Neural progenitor cell (in vitro differentiated cells): ENCODE measurements around the gene ARHGAP26. TPM values are rescaled to one million over a fixed set of nuclear protein-coding genes. Genes with fewer than 3 reads are reported as not detected.
A peak's percentile ranks its signal among the peaks of the same experiment; 100 is the strongest.

Source experiments
- DNase-seq: peaks from one replicate; pipeline ENCODE4 v3.0.0-alpha.2; 2016; ENCODE audit warnings: low spot score
- H2AFZ ChIP-seq: fragments of 200-600 bp; sonication (generic); replicated peaks from 2 replicates; pipeline ENCODE4 v1.6.1; 2016; ENCODE audit warnings: antibody characterized with exemption
- H3F3A ChIP-seq: fragments of 200-600 bp; sonication (generic); 2 replicates; pipeline ENCODE4 v1.6.1; 2016; ENCODE audit warnings: antibody characterized with exemption, low read depth
- H3K27ac ChIP-seq: fragments of 200-600 bp; sonication (generic); 2 replicates; pipeline ENCODE4 v1.5.1; 2016; ENCODE audit warnings: mild to moderate bottlenecking
- H3K27me3 ChIP-seq: fragments of 200-600 bp; sonication (generic); 2 replicates; pipeline ENCODE4 v1.6.1; 2016; ENCODE audit warnings: mild to moderate bottlenecking, moderate library complexity
- H3K36me3 ChIP-seq: fragments of 200-600 bp; sonication (generic); 2 replicates; pipeline ENCODE4 v1.5.1; 2016
- H3K4me1 ChIP-seq: fragments of 200-600 bp; sonication (generic); 2 replicates; pipeline ENCODE4 v1.6.1; 2016; ENCODE audit warnings: mixed run types
- H3K4me2 ChIP-seq: fragments of 200-600 bp; sonication (generic); 2 replicates; pipeline ENCODE4 v1.6.1; 2016
- H3K4me3 ChIP-seq: fragments of 200-600 bp; sonication (generic); 2 replicates; pipeline ENCODE4 v1.5.1; 2016
- H3K79me2 ChIP-seq: fragments of 200-600 bp; sonication (generic); 2 replicates; pipeline ENCODE4 v1.6.1; 2016; ENCODE audit warnings: low read depth
- H3K9ac ChIP-seq: fragments of 200-600 bp; sonication (generic); 2 replicates; pipeline ENCODE4 v1.6.1; 2016
- H3K9me3 ChIP-seq: fragments of 200-600 bp; sonication (generic); 2 replicates; pipeline ENCODE4 v1.5.1; 2016; ENCODE audit warnings: low read depth
- H4K20me1 ChIP-seq: fragments of 200-600 bp; sonication (generic); 2 replicates; pipeline ENCODE4 v1.6.1; 2016; ENCODE audit warnings: low read depth
- H3K27ac Mint-ChIP-seq: 3 replicates; pipeline ENCODE4 v1.8.0; 2021; ENCODE audit warnings: mixed read lengths
- H3K27me3 Mint-ChIP-seq: 2 replicates; pipeline ENCODE4 v1.8.0; 2022; ENCODE audit warnings: low read depth, mild to moderate bottlenecking, inconsistent platforms, moderate library complexity, mixed read lengths; ENCODE audit not compliant: insufficient read depth
- H3K36me3 Mint-ChIP-seq: 3 replicates; pipeline ENCODE4 v1.8.0; 2021; ENCODE audit warnings: mixed read lengths
- H3K4me1 Mint-ChIP-seq: 3 replicates; pipeline ENCODE4 v1.8.0; 2021; ENCODE audit warnings: mixed read lengths
- H3K4me3 Mint-ChIP-seq: 3 replicates; pipeline ENCODE4 v1.8.0; 2021; ENCODE audit warnings: mild to moderate bottlenecking, moderate library complexity, mixed read lengths
- H3K9me3 Mint-ChIP-seq: 3 replicates; pipeline ENCODE4 v1.8.0; 2020; ENCODE audit warnings: mixed read lengths
- EZH2 ChIP-seq: fragments of 200-600 bp; sonication (generic); IDR thresholded peaks from 2 replicates; pipeline ENCODE4 v1.6.1; 2017; ENCODE audit warnings: antibody characterized with exemption, mild to moderate bottlenecking, moderate library complexity
- EZH2phosphoT487 ChIP-seq: fragments of 200-600 bp; sonication (generic); IDR thresholded peaks from 2 replicates; pipeline ENCODE4 v1.6.1; 2017; ENCODE audit warnings: antibody characterized with exemption
- total RNA-seq: library from RNA; depleted of rRNA; stranded (reverse); fragments of >200 nt; gene quantifications from 2 replicates; pipeline ENCODE4 v1.2.3, GENCODE V29; 2015; ENCODE audit warnings: low replicate concordance
- TF ChIP-seq, protein P1 (sequence below): fragments of 200-600 bp; sonication (generic); IDR thresholded peaks from 2 replicates; pipeline ENCODE4 v1.5.1; 2017; ENCODE audit warnings: antibody characterized with exemption, mild to moderate bottlenecking

Gene ARHGAP26
- total RNA-seq, 1 donor from 2014 or later, result 7.0 TPM

DNA sequence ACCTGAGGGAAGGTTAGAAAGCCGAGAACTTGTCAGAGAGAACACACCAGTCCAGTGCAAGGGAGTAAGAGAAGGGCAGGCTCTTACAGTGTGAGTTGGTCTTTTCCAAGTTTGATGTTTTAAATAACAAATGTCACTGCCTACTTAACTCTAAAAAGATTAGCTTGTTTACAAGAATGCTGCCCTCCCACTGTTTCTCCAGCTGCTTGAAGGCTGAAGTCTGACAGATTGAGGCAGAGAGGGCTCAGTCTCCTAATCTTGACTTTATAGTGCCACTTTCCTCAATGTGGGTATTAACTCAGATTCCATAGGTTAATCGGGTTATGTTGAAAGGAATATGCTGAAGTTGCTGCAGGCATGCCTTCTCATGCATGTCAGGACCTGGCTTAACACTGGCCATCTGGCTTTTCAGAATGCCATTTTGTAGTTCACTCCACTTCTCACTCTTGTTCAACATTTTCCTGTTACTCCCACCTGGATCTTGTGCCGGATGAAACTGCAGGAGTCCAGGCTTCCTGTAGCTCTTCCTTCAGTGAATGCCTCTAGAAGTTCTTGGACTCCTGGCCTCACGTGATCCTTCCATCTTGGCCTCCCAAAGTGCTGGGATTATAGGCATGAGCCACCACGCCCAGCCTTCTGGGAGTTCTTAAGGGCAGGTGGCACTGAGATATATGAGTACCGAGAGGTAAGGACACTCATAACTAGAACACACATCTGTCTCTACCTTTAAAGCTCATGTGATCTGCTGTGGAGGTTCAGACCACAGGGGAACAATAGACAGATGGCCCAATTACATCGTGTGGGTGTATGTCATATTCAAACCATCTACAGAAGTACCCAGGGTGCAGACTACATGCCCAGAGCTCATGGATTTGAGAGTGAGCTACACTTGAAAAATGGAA is 249.7 kb downstream of the ARHGAP26 start:
- Histone ChIP-seq H2AFZ (no peak overlapping the region), H3K9me3 (no peaks in the 10 kb centered on the region), H3K27me3 (no peaks in the 10 kb centered on the region), H4K20me1 (no peaks in the 10 kb centered on the region), H3K4me2 (no peak overlapping the region), H3K36me3 (no peaks in the 10 kb centered on the region), H3F3A (no peaks in the 10 kb centered on the region), H3K4me1 (peaks cover 14% of the 10 kb centered on the region), H3K9ac (no peak overlapping the region), H3K79me2 (no peaks in the 10 kb centered on the region), H3K4me3 (no peak overlapping the region), H3K27ac (no peak overlapping the region)
- peaks cover 31% of the 10 kb centered on the region for H3K4me1 Mint-ChIP-seq
- H3K36me3 Mint-ChIP-seq, result peaks cover 2% of the 10 kb centered on the region
- H3K27ac Mint-ChIP-seq, result no peak overlapping the region
- TF ChIP-seq EZH2, result no peak
- TF ChIP-seq, protein P1, sequence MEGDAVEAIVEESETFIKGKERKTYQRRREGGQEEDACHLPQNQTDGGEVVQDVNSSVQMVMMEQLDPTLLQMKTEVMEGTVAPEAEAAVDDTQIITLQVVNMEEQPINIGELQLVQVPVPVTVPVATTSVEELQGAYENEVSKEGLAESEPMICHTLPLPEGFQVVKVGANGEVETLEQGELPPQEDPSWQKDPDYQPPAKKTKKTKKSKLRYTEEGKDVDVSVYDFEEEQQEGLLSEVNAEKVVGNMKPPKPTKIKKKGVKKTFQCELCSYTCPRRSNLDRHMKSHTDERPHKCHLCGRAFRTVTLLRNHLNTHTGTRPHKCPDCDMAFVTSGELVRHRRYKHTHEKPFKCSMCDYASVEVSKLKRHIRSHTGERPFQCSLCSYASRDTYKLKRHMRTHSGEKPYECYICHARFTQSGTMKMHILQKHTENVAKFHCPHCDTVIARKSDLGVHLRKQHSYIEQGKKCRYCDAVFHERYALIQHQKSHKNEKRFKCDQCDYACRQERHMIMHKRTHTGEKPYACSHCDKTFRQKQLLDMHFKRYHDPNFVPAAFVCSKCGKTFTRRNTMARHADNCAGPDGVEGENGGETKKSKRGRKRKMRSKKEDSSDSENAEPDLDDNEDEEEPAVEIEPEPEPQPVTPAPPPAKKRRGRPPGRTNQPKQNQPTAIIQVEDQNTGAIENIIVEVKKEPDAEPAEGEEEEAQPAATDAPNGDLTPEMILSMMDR, result no peak
- no peaks in the 10 kb centered on the region for H3K9me3 Mint-ChIP-seq
- DNase-seq, result peak; percentile 35
- no peak overlapping the region for H3K4me3 Mint-ChIP-seq
- peaks cover 2% of the 10 kb centered on the region for H3K27me3 Mint-ChIP-seq

DNA sequence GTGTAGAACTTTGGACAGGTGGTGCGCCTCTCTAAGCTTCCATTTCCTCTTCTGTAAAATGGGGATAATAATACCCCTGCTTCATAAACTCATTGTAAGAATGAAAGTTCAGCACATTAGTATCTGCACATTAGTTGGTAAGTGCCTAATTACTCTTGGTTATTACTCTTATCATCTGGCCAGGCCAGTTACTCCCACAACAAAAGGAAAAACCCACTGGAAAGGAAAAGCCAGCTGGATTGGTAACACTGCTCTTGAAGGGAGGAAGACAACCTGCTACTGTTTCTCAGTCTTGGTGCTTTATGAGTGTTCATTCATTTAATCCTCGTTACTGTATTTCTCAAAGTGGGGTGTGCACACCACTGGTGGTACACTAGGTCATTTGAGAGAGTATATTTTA is 251.4 kb downstream of the ARHGAP26 start:
- no peak overlapping the region for H3K27ac ChIP-seq
- no peak overlapping the region for H3K9ac ChIP-seq
- H3K9me3 ChIP-seq, result no peaks in the 10 kb centered on the region
- Mint-ChIP-seq H3K27ac (no peak overlapping the region), H3K9me3 (no peaks in the 10 kb centered on the region), H3K4me1 (peaks cover 45% of the 10 kb centered on the region), H3K4me3 (no peak overlapping the region), H3K27me3 (peaks cover 2% of the 10 kb centered on the region), H3K36me3 (no peaks in the 10 kb centered on the region)
- H3K4me1 ChIP-seq, result peaks cover 14% of the 10 kb centered on the region
- H3K36me3 ChIP-seq, result no peaks in the 10 kb centered on the region
- no peaks in the 10 kb centered on the region for H4K20me1 ChIP-seq
- H2AFZ ChIP-seq, result no peak overlapping the region
- no peak overlapping the region for H3K4me2 ChIP-seq
- no peaks in the 10 kb centered on the region for H3K27me3 ChIP-seq
- no peaks in the 10 kb centered on the region for H3K79me2 ChIP-seq
- no peaks in the 10 kb centered on the region for H3F3A ChIP-seq
- DNase-seq, result no peak
- H3K4me3 ChIP-seq, result no peak overlapping the region
- TF ChIP-seq EZH2phosphoT487, result no peak
- TF ChIP-seq, protein P1, result no peak
- no peak for TF ChIP-seq EZH2

DNA sequence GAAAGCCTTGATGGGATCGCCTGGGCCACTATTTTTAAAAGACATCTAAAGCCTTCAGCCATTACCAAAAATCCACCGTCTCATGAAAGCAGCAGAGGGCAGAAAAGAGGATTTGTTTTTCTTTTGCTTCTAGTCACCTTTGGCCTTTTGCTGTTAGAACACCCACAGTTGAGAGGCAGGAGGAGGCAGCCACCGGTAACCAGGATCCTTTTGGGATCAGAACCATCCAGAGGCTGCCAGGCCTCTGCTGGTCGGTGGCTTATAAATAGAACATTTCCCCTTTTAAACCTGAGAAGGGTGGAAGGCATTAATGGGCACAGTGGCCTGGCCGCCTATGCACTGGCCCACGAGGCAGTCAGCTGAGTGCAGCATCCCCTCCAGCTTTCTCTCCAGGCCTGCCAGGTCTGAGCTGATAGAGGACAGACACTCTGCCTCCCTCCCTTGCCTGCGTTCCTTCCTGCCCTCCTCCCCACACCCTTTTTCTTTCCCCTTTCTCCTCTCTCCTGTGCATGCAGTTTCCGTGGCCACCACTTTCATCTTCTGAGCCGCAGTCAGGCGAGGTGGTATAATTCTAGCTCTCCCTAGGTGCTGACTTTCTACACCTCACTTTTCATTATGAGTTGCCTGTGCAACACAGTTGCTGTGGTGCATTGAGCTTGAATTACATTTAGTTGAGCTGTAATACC is 253.4 kb downstream of the ARHGAP26 start:
- Histone ChIP-seq H2AFZ (no peak overlapping the region), H3F3A (no peaks in the 10 kb centered on the region), H3K27me3 (no peaks in the 10 kb centered on the region), H3K4me1 (peaks cover 14% of the 10 kb centered on the region), H3K79me2 (no peaks in the 10 kb centered on the region), H3K4me3 (no peak overlapping the region), H4K20me1 (no peaks in the 10 kb centered on the region), H3K9ac (no peak overlapping the region), H3K36me3 (no peaks in the 10 kb centered on the region), H3K4me2 (peak overlapping the region; percentile 21), H3K27ac (no peak overlapping the region), H3K9me3 (no peaks in the 10 kb centered on the region)
- Mint-ChIP-seq H3K4me1 (peaks cover 45% of the 10 kb centered on the region), H3K9me3 (no peaks in the 10 kb centered on the region), H3K27ac (peak overlapping the region; percentile 4), H3K36me3 (no peaks in the 10 kb centered on the region), H3K4me3 (no peak overlapping the region), H3K27me3 (peaks cover 4% of the 10 kb centered on the region)
- TF ChIP-seq, protein P1, result no peak
- TF ChIP-seq EZH2 (no peak), EZH2phosphoT487 (no peak)
- DNase-seq, result peak; percentile 30
